HG03378 (cell line): Measurements from ENCODE around the gene GAPDH.
"Not testable (repeated sequence)": the region's sequence is repeated elsewhere in the genome, so short reads cannot be mapped to it uniquely, and the experiment has no call there.

Experiments used
- ATAC-seq: cut with Tn5 transposase; IDR thresholded peaks from one replicate; pipeline ENCODE4 v1.9.1; 2021; ENCODE audit warnings: mild to moderate bottlenecking, moderate library complexity; ENCODE audit not compliant: unreplicated experiment

GAPDH gene

GRCh38 chr12:6558014-6558760, 23.9 kb downstream of the GAPDH start:
- not testable (repeated sequence) for ATAC-seq

GRCh38 chr12:6559500-6559899, 25.2 kb downstream of the GAPDH start:
- no peak for ATAC-seq

- ATAC-seq: no peak
These were observed 26.3 kb downstream of the GAPDH start for GRCh38 chr12:6560501-6561205.

GRCh38 chr12:6562881-6563280, 28.6 kb downstream of the GAPDH start:
- no peak for ATAC-seq

GRCh38 chr12:6563448-6564050, 29.2 kb downstream of the GAPDH start:
- no peak for ATAC-seq

GRCh38 chr12:6567112-6567670, 32.9 kb downstream of the GAPDH start:
- no peak for ATAC-seq

GRCh38 chr12:6569312-6569711, 35.0 kb downstream of the GAPDH start:
- no peak for ATAC-seq

DNA sequence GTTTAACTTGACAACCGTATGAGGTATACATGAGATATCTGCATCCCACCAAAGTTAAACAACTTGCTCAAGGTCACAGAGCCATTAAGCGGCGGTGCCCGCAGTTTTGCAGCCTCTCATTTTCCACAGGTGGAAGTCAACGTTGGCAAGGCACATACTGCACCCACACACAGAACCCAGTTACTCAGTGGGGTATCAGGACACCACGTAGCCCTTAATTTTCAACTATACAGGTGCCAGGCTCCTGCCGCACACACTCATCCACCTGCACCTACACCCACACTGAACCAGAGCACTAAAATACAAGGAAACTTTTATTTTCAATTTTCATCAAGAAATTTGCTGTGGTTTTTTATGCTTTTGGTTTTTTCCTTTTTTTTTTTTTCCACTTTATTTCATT, 35.5 kb downstream of the GAPDH start:
- no peak for ATAC-seq

DNA sequence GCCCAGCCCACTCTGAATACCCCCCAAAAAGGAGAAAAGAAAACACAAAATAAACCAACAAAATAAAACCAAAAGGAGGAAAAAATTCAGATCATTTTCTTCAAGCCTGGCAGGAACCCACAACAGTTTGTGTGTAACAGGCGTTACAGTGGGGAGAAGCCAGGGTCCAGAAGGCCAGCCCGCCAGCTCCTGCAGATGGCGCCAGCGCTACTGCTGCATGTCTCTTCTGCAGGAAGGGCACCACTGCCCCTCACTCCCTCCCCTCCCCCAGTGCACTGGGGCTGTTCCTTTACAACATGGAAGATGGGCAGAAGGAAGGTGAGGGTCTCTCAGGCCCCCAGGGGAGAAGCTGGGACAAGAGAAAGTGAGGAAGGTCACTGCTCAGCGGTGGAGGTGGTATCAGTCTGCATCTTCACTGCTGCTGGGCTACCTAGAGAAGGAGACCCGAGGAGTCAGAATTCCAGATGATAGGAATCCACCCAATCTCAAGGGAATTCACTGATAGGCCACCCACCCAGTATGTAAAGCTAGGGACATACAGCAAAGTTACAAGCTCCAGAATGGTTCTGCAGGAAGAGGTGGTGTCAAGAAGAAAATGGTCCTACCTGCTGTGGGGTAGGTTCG, 36.1 kb downstream of the GAPDH start:
- ATAC-seq: no peak

DNA sequence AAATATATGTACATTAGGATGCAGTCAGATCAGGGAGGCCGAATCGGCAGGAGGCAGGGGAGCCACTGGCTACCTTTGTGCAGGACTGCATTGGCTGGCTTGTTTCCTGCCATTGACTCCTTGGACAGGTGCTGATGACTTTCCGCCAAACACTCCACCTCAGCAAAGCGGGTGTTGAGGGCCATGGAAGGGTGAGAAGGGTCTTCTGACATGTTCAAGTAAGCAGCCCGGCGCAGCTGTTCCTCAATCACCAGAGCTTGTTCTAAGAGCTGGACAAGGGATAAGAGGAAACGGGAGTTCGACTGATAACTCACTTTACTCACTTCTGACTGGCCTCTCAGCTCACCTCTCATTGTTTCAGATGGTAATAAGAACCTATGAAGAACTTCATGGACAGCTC, 38.7 kb downstream of the GAPDH start:
- no peak for ATAC-seq

DNA sequence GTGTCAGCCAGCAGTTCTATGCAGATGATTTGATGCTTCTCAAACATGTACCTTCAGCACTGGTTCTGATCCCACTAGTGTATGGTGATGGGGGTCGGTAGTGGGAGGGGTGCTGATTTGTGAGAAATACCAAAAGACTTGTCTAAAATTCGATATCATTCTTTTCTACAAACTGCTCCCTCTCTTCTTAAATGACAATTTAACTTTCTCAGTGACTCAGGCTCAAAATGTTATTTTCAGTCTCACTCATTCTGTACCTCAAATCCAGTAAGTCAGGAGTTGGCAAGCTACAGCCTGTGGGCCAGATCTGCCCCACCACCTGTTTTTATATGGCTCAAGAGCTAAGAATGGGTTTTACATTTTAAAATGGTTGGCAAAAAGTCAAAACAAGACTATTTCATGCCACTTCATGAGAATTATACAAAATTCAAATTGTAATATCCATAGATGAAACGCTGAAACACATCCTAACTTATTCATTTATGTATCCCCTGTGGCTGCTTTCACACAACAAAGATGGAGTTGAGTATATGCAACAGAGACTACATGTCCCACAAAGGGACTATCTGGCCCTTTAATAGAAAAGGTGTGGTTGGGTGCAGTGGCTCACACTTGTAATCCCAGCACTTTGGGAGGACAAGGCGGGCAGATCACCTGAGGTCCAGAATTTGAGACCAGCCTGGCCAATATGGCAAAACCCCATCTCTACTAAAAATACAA, 40.4 kb downstream of the GAPDH start:
- no peak for ATAC-seq

DNA sequence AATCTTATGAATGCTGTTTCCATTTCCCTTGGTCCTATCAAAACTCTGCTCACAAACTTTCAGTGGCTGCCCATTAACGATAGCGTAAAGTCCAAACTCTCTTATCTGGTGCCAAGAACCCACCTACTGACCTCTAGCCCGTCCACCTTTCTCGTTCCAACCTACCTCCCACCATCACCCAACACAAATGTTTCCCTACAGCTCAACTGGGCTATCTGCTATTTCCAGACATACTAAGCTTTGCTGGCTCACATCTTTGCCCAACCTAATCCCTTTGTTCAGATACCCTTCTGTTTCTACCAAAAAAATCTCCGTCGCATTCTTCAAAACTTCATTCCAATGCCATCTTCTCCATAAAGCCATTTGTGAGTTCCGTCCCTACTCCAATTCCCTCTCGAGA, 41.3 kb downstream of the GAPDH start:
- ATAC-seq: no peak

DNA sequence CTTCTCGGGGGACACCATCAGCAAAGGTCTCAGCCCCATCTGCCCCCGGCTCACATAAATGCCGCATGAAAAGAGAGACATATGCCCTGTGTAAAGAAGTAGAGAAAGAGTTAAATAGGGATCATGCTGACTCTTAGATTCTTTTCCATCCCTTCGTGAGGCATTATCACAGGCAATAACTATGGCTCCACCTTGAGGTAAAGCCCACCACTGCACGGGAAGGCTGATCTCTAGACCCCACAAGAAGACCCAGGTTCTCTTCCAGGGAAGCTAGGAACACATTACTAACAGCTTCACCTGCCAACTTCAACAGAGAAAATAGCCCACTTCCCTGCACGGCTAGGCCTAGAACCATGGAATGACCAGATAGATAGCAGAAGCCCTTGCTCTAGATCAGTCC, 47.9 kb downstream of the GAPDH start:
- no peak for ATAC-seq

DNA sequence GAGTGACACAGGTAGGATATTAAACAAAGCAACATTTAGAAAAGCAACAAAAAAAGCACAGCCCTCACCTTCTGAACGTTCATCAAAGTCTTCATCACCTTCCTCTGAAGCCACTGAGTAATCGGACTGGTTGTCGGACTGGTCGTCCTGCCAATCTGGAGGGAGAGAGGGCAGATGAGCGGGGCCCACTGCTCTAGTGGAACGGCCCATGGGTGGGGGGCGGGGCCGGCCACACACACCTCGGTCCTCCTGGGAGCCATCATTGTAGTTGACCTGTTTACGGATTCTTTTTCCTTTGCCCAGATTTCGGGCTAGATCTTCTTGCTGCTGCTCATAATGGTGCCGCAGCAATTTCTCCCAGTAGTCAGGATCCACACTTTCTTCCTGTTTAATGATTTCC, 48.6 kb downstream of the GAPDH start:
- ATAC-seq: no peak

DNA sequence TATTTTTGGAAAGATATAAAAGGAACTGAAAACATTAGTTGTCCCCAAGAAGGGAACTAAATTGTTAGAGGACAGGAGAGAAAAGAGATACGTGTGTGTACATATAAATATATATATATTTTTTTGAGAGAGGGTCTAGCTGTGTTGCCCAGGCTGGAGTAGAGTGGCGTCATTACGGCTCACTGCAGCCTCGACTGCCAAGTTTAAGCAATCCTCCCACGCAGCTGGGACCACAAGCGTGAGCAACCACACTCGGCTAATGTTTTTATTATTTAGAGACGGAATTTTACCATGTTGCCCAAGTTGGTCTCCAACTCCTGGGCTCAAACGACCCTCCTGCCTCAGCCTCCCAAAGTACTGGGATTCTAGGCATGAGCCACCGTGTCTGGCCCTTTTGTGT, 50.0 kb downstream of the GAPDH start:
- no peak for ATAC-seq

DNA sequence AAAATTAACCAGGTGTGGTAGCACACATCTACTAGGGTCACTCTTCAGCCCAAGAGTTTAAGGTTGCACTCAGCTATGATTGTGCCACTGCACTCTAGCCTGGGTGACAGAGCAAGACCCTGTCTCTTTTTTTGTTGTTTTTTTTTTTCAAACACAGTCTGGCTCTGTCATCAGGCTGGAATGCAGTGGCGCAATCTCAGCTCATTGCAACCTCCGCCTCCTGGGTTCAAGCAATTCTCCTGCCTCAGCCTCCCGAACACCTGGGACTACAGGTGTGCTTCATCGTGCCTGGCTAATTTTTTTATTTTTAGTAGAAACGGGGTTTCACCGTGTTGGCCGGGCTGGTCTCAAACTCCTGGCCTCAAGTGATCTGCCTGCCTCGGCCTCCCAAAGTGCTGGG, 52.3 kb downstream of the GAPDH start:
- ATAC-seq: not testable (repeated sequence)
